Tibial nerve (tissue), 3 donors: ENCODE measurements around the gene PDE3B.

Experiments
- CTCF ChIP-seq, 5 experiments: fragments of 200-600 bp in 3 of 5; fragments of 450-650 bp in 2 of 5; sonication (generic) in 3 of 5; IDR thresholded peaks; one replicate each; pipeline ENCODE4 v1.5.1; 2016 to 2019; ENCODE audit warnings: antibody characterized with exemption in 5 of 5, mild to moderate bottlenecking in 3 of 5, moderate library complexity in 2 of 5
- POLR2A ChIP-seq, 2 donors: fragments of 450-650 bp; IDR thresholded peaks; one replicate each; pipeline ENCODE4 v1.6.1; 2017; ENCODE audit warnings: antibody characterized with exemption in 2 of 2, mild to moderate bottlenecking in 2 of 2, moderate library complexity in 2 of 2

DNA sequence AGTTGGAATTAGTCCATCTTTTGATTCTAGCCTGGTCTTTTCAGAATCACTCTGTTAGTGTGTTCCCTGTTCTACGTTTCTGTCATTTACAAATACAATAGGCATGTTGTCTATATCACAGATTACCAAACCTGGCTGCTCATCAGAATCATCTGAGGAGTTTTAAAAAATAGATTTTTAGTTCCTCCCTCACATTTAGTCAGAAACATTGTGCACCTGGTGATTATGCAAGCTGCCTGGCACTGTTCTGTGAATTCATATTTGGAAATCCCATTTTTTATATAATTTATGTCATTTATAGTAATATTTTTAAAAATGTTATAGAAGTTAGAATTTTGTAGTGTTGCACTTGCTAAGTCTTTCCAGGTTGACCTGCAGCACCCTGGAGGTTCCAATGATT lies 107.3 kb downstream of the PDE3B start:
- TF ChIP-seq CTCF (IDR thresholded peaks at IDR 0.05) (no peak), POLR2A (IDR thresholded peaks at IDR 0.05) (no peak)
